ENCODE results near the gene GRPEL1. TPM values are rescaled to one million over a fixed set of nuclear protein-coding genes. Genes with fewer than 3 reads are reported as not detected.
A peak's percentile ranks its signal among the peaks of the same experiment; 100 is the strongest.

GRPEL1 gene
- total and polyA plus RNA-seq, 2 of the 13 experiments (the other 11 are each of a cell fraction or from before 2014, with no cell fraction given), result 32.3 to 141 TPM

- TF ChIP-seq ZNF446 (CRISPR knock-in tag; IDR thresholded peaks at IDR 0.05) (no peak), NKX3-1 (CRISPR knock-in tag; IDR thresholded peaks at IDR 0.05) (no peak), ZC3H4 (CRISPR knock-in tag; IDR thresholded peaks at IDR 0.05; ENCODE audit: borderline replicate concordance) (no peak)
Observed at GRCh38 chr4:7045961-7046921, 21.6 kb downstream of the GRPEL1 start (continued).

- POLR2A ChIA-PET, result interaction anchor here (0.7 to 5.6 kb wide), 2 partner anchors 11 to 22 kb away, joined by 3 to 64 read pairs; partner anchors contain the start of gene GRPEL1
- Histone ChIP-seq H3K79me2 (ENCODE audit: insufficient read depth, low read length) (peaks cover 53% of the 10 kb centered on the region), H3K9ac (ENCODE audit: insufficient read depth, low read depth, low read length) (no peak overlapping the region), H4K20me1 (ENCODE audit: insufficient read depth, low read length) (0 out of 2 replicates have a peak, but pooled peaks cover 12% of the 10 kb centered on the region), H3K27ac (ENCODE audit: extremely low read length, insufficient read depth, low read length) (no peak overlapping the region), H2AFZ (ENCODE audit: low read length) (no peak overlapping the region), H3K4me1 (ENCODE audit: insufficient read depth, low read length) (peaks cover 42% of the 10 kb centered on the region), H3K36me3 (replicated peaks in 1 of 2; ENCODE audit: control insufficient read depth in 1 of 2, insufficient read depth in 2 of 2, low read length in 2 of 2) (peaks cover 0 to 3% of the 10 kb centered on the region in 2 experiments; a peak in 2 of 5 replicates), H3K4me2 (ENCODE audit: low read depth, low read length) (peak overlapping the region; percentile 96; the same call in 1 of the 2 replicates), H3K4me3 (replicated peaks in 1 of 3; ENCODE audit: insufficient read depth in 1 of 3, low read depth in 2 of 3, low read length in 3 of 3) (no peak overlapping the region), H3K9me3 (ENCODE audit: low read length) (no peaks in the 10 kb centered on the region), H3K27me3 (ENCODE audit: control insufficient read depth in 1 of 2, insufficient read depth in 2 of 2, low read length in 2 of 2) (peaks cover 0 to 5% of the 10 kb centered on the region in 2 experiments; a peak in 1 of 5 replicates)
- WGBS (ENCODE audit: low lambda C conversion rate), result 97% methylated on average over 8 of the region's 8 CpGs
- intact Hi-C loops (cut with micrococcal nuclease; ENCODE audit: unreplicated experiment), result loop anchor here (10.0 kb wide), 1 partner anchor 141 kb away; the partner anchor contains the start of gene TBC1D14
- no peak for ATAC-seq
- no TSS peak for BruUV-seq (replicated peaks)
- CTCF ChIA-PET (ENCODE audit: low intra/inter-chr PET ratio, low total read pairs), result no interaction called here
- FAIRE-seq, result no peak
- no peak for DNase-seq (ENCODE audit: low spot score)
- no peak for TF ChIP-seq ATF1 (CRISPR knock-in tag; IDR thresholded peaks at IDR 0.05)
- TF ChIP-seq ZNF205 (CRISPR knock-in tag; IDR thresholded peaks at IDR 0.05), result no peak
- TF ChIP-seq ONECUT2 (CRISPR knock-in tag; IDR thresholded peaks at IDR 0.05), result no peak
- TF ChIP-seq KAT2B (IDR thresholded peaks at IDR 0.05; ENCODE audit: borderline replicate concordance, low read depth, low read length), result no peak
- no peak for TF ChIP-seq DMAP1 (CRISPR knock-in tag; IDR thresholded peaks at IDR 0.05)
- TF ChIP-seq MXD1 (CRISPR knock-in tag; IDR thresholded peaks at IDR 0.05), result no peak
- no peak for TF ChIP-seq TFAP4 (IDR thresholded peaks at IDR 0.05; ENCODE audit: borderline replicate concordance, low read depth)
- no peak for TF ChIP-seq GLMP (CRISPR knock-in tag; IDR thresholded peaks at IDR 0.05; ENCODE audit: borderline replicate concordance)
- TF ChIP-seq ZNF484 (CRISPR knock-in tag; IDR thresholded peaks at IDR 0.05; ENCODE audit: borderline replicate concordance, low read depth), result no peak
- no peak for TF ChIP-seq USF2 (IDR thresholded peaks at IDR 0.05; ENCODE audit: low read depth, low read length)
- TF ChIP-seq USF2 (CRISPR knock-in tag; IDR thresholded peaks at IDR 0.05; ENCODE audit: borderline replicate concordance), result no peak
- TF ChIP-seq MXD4 (CRISPR knock-in tag; IDR thresholded peaks at IDR 0.05), result no peak
- TF ChIP-seq ZNF383 (CRISPR knock-in tag; IDR thresholded peaks at IDR 0.05; ENCODE audit: borderline replicate concordance), result no peak
- no peak for TF ChIP-seq FOSL2 (CRISPR knock-in tag; IDR thresholded peaks at IDR 0.05)
- no peak for TF ChIP-seq NKX3-1 (CRISPR knock-in tag; IDR thresholded peaks at IDR 0.05)
- TF ChIP-seq ZNF737 (CRISPR knock-in tag; IDR thresholded peaks at IDR 0.05; ENCODE audit: borderline replicate concordance), result no peak
- in situ Hi-C loops (cut with HindIII; ENCODE audit: extremely low pct_ligation_motif_present, low pct_unique_long_range_greater_than_20kb), result no loop called here
Observed at GRCh38 chr4:7045553-7045952, 22.3 kb downstream of the GRPEL1 start.

All from HepG2 (cell line).